Lower leg skin (tissue), 3 donors: ENCODE results near the gene NAV3.

Experiments
- CTCF ChIP-seq, 3 donors: fragments of 450-650 bp; IDR thresholded peaks; one replicate each; pipeline ENCODE4 v1.5.1; 2016; ENCODE audit warnings: antibody characterized with exemption in 3 of 3, mild to moderate bottlenecking in 3 of 3, moderate library complexity in 2 of 3
- POLR2A ChIP-seq, 2 donors: fragments of 450-650 bp; IDR thresholded peaks; one replicate each; pipeline ENCODE4 v1.6.1; 2016 to 2017; ENCODE audit warnings: antibody characterized with exemption in 2 of 2, mild to moderate bottlenecking in 1 of 2, moderate library complexity in 1 of 2

- TF ChIP-seq POLR2A (IDR thresholded peaks at IDR 0.05) (no peak), CTCF (IDR thresholded peaks at IDR 0.05) (no peak)
Measured at GRCh38 chr12:77888611-77889010, 57.9 kb downstream of the NAV3 start.
